LoVo (cell line): Measurements from ENCODE around the gene ORC1.
A peak's percentile ranks its signal among the peaks of the same experiment; 100 is the strongest.

Experiments
- DNase-seq: peaks from one replicate; pipeline ENCODE4 v3.0.0-alpha.2; 2016; ENCODE audit warnings: low spot score

Gene ORC1

GRCh38 chr1:52404116-52404974 is at the start of gene ORC1, which contains the start of gene PRPF38A:
Gene ORC1 (minus strand): TSS chr1:52404423. CDS start chr1:52402223, 2,200 bp downstream.
Gene PRPF38A (plus strand): TSS chr1:52404602. CDS start chr1:52404750, 148 bp downstream.
- peak; percentile 97 for DNase-seq

- DNase-seq, result no peak
Observed at GRCh38 chr1:52444463-52444862, 40.2 kb upstream of the ORC1 start.

GRCh38 chr1:52439976-52440375 is 35.8 kb upstream of the ORC1 start:
- DNase-seq, result no peak

- no peak for DNase-seq
Observed at GRCh38 chr1:52436817-52437216, 32.6 kb upstream of the ORC1 start.

GRCh38 chr1:52435650-52436049 is 31.4 kb upstream of the ORC1 start:
- no peak for DNase-seq

- DNase-seq, result no peak
Observed at GRCh38 chr1:52435211-52435610, 31.0 kb upstream of the ORC1 start.

GRCh38 chr1:52432807-52433206 is 28.6 kb upstream of the ORC1 start:
- DNase-seq, result no peak

- DNase-seq, result no peak
Observed at GRCh38 chr1:52427152-52427551, 22.9 kb upstream of the ORC1 start.

- DNase-seq, result no peak
Observed at GRCh38 chr1:52426371-52426770, 22.1 kb upstream of the ORC1 start.

- no peak for DNase-seq
Observed at GRCh38 chr1:52424813-52425212, 20.6 kb upstream of the ORC1 start.

- DNase-seq, result no peak
Observed at GRCh38 chr1:52424231-52424636, 20.0 kb upstream of the ORC1 start.

- DNase-seq, result no peak
Observed at GRCh38 chr1:52423771-52424170, 19.5 kb upstream of the ORC1 start.

- no peak for DNase-seq
Observed at GRCh38 chr1:52423055-52423454, 18.8 kb upstream of the ORC1 start.

GRCh38 chr1:52420713-52421112 is 16.5 kb upstream of the ORC1 start:
- no peak for DNase-seq

GRCh38 chr1:52416811-52417210 is 12.6 kb upstream of the ORC1 start:
- DNase-seq, result no peak

GRCh38 chr1:52414942-52415341 is 10.7 kb upstream of the ORC1 start:
- no peak for DNase-seq

- no peak for DNase-seq
Observed at GRCh38 chr1:52413410-52413989, 9.3 kb upstream of the ORC1 start.

- no peak for DNase-seq
Observed at GRCh38 chr1:52404975-52405338, 734 bp upstream of the ORC1 start.

- DNase-seq, result peak; percentile 72
Observed at GRCh38 chr1:52403566-52404115, 582 bp downstream of the ORC1 start.

GRCh38 chr1:52402860-52403240 is 1.4 kb downstream of the ORC1 start:
- no peak for DNase-seq

- DNase-seq, result no peak
Observed at GRCh38 chr1:52400131-52400530, 4.1 kb downstream of the ORC1 start.

- no peak for DNase-seq
Observed at GRCh38 chr1:52399629-52400028, 4.6 kb downstream of the ORC1 start.

GRCh38 chr1:52393174-52393573 is 11.0 kb downstream of the ORC1 start:
- no peak for DNase-seq
